Activated T-cell treated with anti-CD3 and anti-CD28 coated beads for 24 hours (primary cell): ENCODE results near the gene P2RY4.
"Not testable (repeated sequence)": the region's sequence is repeated elsewhere in the genome, so short reads cannot be mapped to it uniquely, and the experiment has no call there.

Experiments used
- DNase-seq: peaks from one replicate; pipeline ENCODE4 v3.0.0-alpha.2; 2020; ENCODE audit warnings: low read depth

P2RY4 gene

GRCh38 chrX:70243601-70244000 lies 16.4 kb downstream of the P2RY4 start:
- DNase-seq, result not testable (repeated sequence)

GRCh38 chrX:70241501-70241900 lies 18.5 kb downstream of the P2RY4 start:
- DNase-seq, result no peak

GRCh38 chrX:70240751-70241150 lies 19.3 kb downstream of the P2RY4 start:
- no peak for DNase-seq

GRCh38 chrX:70234355-70234754 lies 25.6 kb downstream of the P2RY4 start, which contains the start of gene AWAT1:
Gene AWAT1, plus strand, starts transcription at chrX:70234655. Its CDS starts 41 bp downstream, at chrX:70234696.
- DNase-seq, result no peak

- no peak for DNase-seq
Observed at GRCh38 chrX:70231666-70232065, 28.3 kb downstream of the P2RY4 start.

- no peak for DNase-seq
Observed at GRCh38 chrX:70226687-70227086, 33.3 kb downstream of the P2RY4 start.

- DNase-seq, result no peak
Observed at GRCh38 chrX:70226048-70226447, 34.0 kb downstream of the P2RY4 start.

GRCh38 chrX:70219938-70220764 lies 39.9 kb downstream of the P2RY4 start:
- DNase-seq, result no peak

GRCh38 chrX:70209570-70209969 lies 50.4 kb downstream of the P2RY4 start:
- not testable (repeated sequence) for DNase-seq

GRCh38 chrX:70208479-70208878 lies 51.5 kb downstream of the P2RY4 start:
- no peak for DNase-seq
